Activated T-helper 17 cell treated with anti-CD3 and anti-CD28 coated beads, Interleukin-2, amount 50 U/mL, for 72 hours (primary cell): ENCODE data around the gene C11orf58. TPM values are rescaled to one million over a fixed set of nuclear protein-coding genes. Genes with fewer than 3 reads are reported as not detected.
A peak's percentile ranks its signal among the peaks of the same experiment; 100 is the strongest.

ENCODE experiments used
- ATAC-seq: fragments of 150-1000 bp; cut with Tn5 transposase; replicated peaks from 2 replicates; pipeline ENCODE4 v1.10.0; 2021; ENCODE audit warnings: mild to moderate bottlenecking, moderate library complexity
- H3K27ac Mint-ChIP-seq: one replicate; pipeline ENCODE4 v1.8.0; 2022; ENCODE audit warnings: mixed read lengths
- H3K27me3 Mint-ChIP-seq: one replicate; pipeline ENCODE4 v1.8.0; 2022; ENCODE audit warnings: mixed read lengths
- H3K36me3 Mint-ChIP-seq: one replicate; pipeline ENCODE4 v1.8.0; 2022; ENCODE audit warnings: low read depth, mild to moderate bottlenecking, mixed read lengths
- H3K4me1 Mint-ChIP-seq: one replicate; pipeline ENCODE4 v1.8.0; 2022; ENCODE audit warnings: mixed read lengths
- H3K4me3 Mint-ChIP-seq: one replicate; pipeline ENCODE4 v1.8.0; 2022; ENCODE audit warnings: mild to moderate bottlenecking, mixed read lengths
- H3K9me3 Mint-ChIP-seq: one replicate; pipeline ENCODE4 v1.8.0; 2022; ENCODE audit warnings: mixed read lengths
- total RNA-seq, 2 donors: library from RNA; stranded (reverse); gene quantifications; one replicate each; pipeline ENCODE4 v1.2.3, GENCODE V29; 2022

The C11orf58 gene
- total RNA-seq, 2 donors from 2014 or later, result 122 to 126 TPM

DNA sequence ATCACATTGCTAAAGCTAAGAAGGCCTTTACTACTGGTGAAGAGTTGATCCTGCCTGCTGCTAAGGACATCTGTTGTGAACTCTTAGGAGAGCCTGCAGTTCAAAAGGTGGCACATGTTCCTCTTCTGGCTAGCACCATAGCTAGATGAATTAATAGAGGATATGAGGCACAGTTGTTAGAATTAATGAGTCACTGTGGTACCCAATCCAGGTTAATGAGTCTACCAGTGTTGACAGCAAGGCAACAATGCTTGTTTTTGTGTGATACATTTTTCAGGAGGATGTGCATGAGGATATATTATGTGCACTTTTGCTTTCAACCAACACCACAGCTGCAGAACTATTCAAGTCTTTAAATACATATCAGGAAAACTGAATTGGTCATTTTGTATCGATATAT, 12.0 kb downstream of the C11orf58 start:
- Mint-ChIP-seq H3K27me3 (no peaks in the 10 kb centered on the region), H3K27ac (peak overlapping the region; percentile 67), H3K36me3 (peaks cover 100% of the 10 kb centered on the region), H3K4me1 (peaks cover 26% of the 10 kb centered on the region), H3K4me3 (no peak overlapping the region), H3K9me3 (no peaks in the 10 kb centered on the region)
- peak; percentile 73 for ATAC-seq

DNA sequence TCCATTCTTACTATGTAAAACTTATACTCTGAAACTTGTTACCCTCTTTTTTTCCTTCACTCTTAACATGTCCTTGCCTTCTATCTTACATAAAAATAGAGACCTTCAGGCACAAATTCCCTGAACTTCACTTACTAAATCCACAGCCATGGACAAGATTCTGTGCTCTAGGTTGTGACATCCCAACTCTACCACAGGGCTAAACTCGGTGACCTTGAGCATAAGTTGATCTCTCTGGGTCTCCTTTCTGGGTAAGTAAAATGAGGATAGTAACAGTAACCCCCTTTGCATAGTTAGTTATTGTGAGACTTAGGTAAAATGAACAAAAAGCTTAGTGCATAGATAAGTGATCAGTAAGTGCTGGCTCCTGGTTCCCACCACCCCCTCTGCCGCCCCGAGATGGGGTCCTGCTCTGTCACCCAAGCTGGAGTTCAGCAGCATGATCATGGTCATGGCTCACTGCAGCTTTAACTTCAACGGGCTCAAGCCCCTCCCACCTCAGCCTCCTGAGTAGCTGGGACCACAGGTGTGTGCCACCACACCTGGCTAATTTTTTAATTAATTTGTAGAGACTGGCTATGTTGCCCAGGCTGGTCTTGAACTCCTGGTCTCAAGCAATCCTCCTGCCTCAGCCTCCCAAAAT, 20.1 kb downstream of the C11orf58 start:
- Mint-ChIP-seq H3K9me3 (no peaks in the 10 kb centered on the region), H3K36me3 (peaks cover 58% of the 10 kb centered on the region), H3K27me3 (no peaks in the 10 kb centered on the region), H3K4me3 (no peak overlapping the region), H3K27ac (no peak overlapping the region), H3K4me1 (peaks cover 14% of the 10 kb centered on the region)
- peak; percentile 3 for ATAC-seq

DNA sequence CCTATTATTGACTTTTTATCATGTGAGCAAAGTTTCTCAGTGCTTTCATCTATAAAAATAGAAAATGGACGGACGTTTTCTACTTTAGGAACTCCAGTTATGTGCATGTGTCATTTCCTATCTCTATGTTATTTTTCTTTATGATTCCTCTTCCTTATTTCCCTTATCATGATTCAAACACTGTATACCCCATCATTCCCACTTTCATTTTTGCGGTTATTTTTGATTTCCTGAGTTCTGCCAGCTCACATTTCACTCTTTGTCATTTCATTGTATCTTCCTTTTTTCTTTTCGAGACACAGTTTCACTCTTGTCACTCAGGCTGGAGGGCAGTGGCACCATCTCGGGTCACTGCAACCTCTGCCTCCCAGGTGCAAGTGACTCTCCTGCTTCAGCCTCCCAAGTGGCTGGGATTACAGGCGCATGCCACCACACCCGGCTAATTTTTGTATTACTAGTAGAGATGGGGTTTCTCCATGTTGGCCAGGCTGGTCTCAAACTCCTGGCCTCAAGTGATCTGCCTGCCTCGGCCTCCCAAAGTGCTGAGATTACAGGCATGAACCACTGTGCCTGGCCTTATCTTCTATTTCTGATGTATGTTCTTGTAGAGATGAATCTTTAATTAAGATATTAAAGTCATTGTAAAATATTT, 21.5 kb downstream of the C11orf58 start:
- Mint-ChIP-seq H3K4me3 (peak overlapping the region; percentile 8), H3K27me3 (no peaks in the 10 kb centered on the region), H3K36me3 (peaks cover 43% of the 10 kb centered on the region), H3K9me3 (no peaks in the 10 kb centered on the region), H3K4me1 (peaks cover 14% of the 10 kb centered on the region), H3K27ac (peak overlapping the region; percentile 22)
- ATAC-seq, result peak; percentile 65

DNA sequence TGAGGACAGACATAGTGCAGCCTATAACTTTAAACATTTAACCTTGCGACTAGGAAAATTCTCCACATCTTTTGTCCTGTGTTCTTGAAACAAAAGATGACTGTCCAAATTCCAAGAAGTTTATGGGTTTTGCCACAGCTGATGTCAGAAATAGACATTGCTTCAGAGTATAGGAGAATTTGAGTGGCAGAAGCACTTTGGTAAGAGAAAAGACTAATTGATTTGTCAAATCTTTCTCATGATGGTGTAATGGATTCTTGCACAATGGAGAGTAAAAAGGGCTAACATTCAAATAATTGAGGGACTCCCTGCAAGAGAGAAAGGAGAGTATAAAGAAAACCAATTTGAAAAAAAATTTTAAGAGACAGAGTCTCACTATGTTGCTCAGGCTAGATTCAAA, 25.3 kb downstream of the C11orf58 start:
- no peak overlapping the region for H3K27ac Mint-ChIP-seq
- no peak for ATAC-seq
- no peaks in the 10 kb centered on the region for H3K9me3 Mint-ChIP-seq
- H3K36me3 Mint-ChIP-seq, result peaks cover 6% of the 10 kb centered on the region
- no peaks in the 10 kb centered on the region for H3K27me3 Mint-ChIP-seq
- H3K4me3 Mint-ChIP-seq, result no peak overlapping the region
- H3K4me1 Mint-ChIP-seq, result peaks cover 13% of the 10 kb centered on the region

DNA sequence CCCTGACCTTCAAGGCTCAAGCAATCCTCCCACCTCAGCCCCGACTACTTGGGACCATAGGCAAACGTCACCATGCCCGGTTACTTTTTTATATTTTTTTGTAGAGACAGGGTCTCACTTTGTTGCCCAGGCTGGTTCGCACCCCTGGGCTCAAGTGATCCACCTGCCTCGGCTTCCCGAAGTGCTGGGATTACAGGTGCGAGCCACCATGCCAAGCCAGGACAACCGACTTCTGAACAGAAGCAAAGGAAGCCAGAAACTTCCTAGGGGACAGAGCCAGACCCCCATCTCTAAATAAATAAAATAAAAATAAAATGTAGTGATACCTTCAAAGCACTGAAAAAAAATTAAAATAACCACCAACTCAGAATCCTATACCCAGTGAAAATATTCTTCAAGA, 26.4 kb downstream of the C11orf58 start:
- Mint-ChIP-seq H3K27me3 (no peaks in the 10 kb centered on the region), H3K36me3 (no peaks in the 10 kb centered on the region), H3K4me1 (peaks cover 3% of the 10 kb centered on the region), H3K9me3 (no peaks in the 10 kb centered on the region), H3K27ac (no peak overlapping the region), H3K4me3 (no peak overlapping the region)
- no peak for ATAC-seq

DNA sequence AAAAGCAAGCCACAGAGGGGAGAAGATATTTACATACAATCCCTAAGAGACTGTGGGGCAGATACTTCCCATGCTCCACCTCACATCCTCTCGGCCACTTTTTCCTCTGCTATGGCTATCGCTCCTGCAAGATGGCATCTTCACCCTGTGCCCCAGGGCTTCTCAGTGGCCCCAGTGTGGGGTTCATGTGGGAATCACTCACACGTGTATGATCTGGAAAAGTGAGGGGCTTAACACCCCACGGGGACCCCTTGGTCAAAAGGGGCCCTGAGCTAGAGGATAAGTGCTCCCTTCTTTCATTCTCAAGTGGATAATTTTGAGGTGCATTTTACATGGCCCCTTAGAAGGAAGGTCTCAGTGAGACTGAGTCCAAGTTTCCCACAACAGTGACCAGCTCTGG, 28.7 kb downstream of the C11orf58 start:
- H3K4me3 Mint-ChIP-seq, result no peak overlapping the region
- H3K9me3 Mint-ChIP-seq, result no peaks in the 10 kb centered on the region
- no peaks in the 10 kb centered on the region for H3K4me1 Mint-ChIP-seq
- no peaks in the 10 kb centered on the region for H3K27me3 Mint-ChIP-seq
- no peak for ATAC-seq
- H3K27ac Mint-ChIP-seq, result no peak overlapping the region
- H3K36me3 Mint-ChIP-seq, result no peaks in the 10 kb centered on the region

DNA sequence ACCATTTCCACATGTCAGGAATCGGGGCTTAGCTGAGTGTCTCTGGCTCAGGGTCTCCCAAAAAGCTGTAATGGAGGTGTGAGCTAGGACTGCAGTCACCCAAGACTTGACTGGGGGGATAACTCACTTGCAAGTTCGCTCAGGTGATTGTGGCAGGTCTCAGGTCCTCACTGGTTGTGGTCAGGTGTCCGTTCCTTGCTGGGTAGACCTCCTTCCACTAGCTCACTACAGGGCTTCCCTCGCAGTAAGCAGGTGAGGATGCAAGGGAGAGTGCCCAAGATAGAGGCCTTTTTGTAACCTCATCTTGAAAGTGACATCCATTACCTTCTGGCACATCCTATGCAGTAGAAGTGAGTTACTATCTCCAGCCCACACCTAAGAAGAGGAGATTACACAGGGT, 29.5 kb downstream of the C11orf58 start:
- H3K9me3 Mint-ChIP-seq, result no peaks in the 10 kb centered on the region
- no peak for ATAC-seq
- H3K4me3 Mint-ChIP-seq, result no peak overlapping the region
- no peaks in the 10 kb centered on the region for H3K36me3 Mint-ChIP-seq
- no peaks in the 10 kb centered on the region for H3K27me3 Mint-ChIP-seq
- no peaks in the 10 kb centered on the region for H3K4me1 Mint-ChIP-seq
- H3K27ac Mint-ChIP-seq, result no peak overlapping the region

DNA sequence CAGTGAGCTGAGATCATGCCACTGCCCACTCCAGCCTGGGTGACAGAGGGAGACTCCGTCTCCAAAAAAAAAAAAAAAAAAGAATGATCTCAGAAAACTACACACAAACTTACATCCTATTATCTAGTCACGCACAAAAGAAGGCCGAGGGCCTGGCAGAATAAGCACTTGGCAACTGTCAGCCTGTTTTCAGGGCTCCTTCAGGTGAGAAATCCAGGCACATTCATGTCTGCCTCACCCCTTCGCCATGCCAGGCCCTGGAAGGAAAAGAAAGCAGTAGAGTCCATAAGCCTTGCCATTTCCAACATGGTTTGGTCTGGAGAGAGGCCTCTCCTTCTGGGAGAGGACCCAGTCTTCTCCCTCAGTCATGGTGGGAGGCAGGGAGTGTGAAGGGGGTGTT, 30.9 kb downstream of the C11orf58 start:
- Mint-ChIP-seq H3K27ac (no peak overlapping the region), H3K9me3 (no peaks in the 10 kb centered on the region), H3K36me3 (no peaks in the 10 kb centered on the region), H3K4me1 (no peaks in the 10 kb centered on the region), H3K27me3 (no peaks in the 10 kb centered on the region), H3K4me3 (no peak overlapping the region)
- ATAC-seq, result no peak

DNA sequence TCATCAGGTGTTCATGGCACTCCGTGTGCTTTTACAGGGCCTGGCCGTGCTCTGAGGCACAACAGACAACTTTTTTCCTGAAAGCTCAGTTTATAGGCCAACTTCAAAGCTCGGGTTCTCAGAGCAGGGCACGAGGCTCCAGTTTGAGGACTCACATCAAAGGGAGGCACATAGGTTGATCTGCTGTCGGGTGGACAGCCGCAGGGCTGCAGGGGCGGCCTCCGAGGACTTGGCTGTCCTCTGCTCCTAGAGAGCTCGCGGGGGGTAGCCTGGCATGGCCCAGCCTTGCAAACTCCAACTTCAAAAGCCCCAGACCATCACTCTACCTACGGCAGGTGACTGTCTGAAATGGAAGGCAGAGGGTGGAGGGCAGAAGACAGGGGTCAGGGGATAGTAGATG, 31.6 kb downstream of the C11orf58 start:
- H3K4me3 Mint-ChIP-seq, result no peak overlapping the region
- no peaks in the 10 kb centered on the region for H3K4me1 Mint-ChIP-seq
- no peaks in the 10 kb centered on the region for H3K9me3 Mint-ChIP-seq
- H3K27ac Mint-ChIP-seq, result no peak overlapping the region
- H3K36me3 Mint-ChIP-seq, result no peaks in the 10 kb centered on the region
- ATAC-seq, result no peak
- no peaks in the 10 kb centered on the region for H3K27me3 Mint-ChIP-seq

DNA sequence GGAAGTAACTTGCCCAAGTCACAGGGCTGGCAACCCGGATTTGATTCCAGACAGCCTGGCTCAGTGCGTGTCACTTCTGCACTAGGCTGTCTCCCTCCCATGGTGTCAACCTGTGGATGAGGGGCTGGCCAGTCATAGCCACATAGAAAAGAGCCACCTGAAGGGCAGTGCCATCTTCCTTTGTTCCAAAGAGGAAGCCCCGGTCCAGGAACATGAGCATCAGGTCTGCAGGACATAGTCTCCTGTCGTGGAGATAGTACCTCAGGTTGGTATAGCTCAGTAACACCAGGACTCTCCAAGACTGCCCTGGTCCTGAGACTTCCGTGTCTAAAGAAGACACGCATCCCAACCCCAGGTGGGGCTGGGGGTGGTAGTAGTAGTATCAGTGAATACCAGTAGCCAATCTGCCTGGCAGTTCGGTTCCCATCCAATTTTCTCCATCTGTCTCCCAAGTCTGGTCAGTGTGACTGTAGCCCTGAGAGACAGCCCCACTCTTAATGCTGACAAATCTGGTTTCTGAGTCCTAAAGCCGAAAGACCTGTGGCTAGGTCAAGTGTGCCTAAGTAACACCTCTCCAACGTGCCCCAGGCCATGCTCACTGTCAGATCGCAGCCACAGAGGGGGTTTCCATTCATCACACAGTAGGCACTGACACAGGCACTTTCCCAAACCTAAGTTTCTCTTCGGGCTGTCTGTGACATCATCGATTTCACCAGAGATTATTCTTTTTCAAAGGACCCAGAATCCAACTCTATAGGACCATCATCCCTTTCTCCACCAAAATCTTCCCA, 33.1 kb downstream of the C11orf58 start:
- no peaks in the 10 kb centered on the region for H3K9me3 Mint-ChIP-seq
- no peaks in the 10 kb centered on the region for H3K36me3 Mint-ChIP-seq
- H3K27ac Mint-ChIP-seq, result no peak overlapping the region
- peak; percentile 77 for ATAC-seq
- H3K4me3 Mint-ChIP-seq, result no peak overlapping the region
- no peaks in the 10 kb centered on the region for H3K4me1 Mint-ChIP-seq
- H3K27me3 Mint-ChIP-seq, result no peaks in the 10 kb centered on the region

DNA sequence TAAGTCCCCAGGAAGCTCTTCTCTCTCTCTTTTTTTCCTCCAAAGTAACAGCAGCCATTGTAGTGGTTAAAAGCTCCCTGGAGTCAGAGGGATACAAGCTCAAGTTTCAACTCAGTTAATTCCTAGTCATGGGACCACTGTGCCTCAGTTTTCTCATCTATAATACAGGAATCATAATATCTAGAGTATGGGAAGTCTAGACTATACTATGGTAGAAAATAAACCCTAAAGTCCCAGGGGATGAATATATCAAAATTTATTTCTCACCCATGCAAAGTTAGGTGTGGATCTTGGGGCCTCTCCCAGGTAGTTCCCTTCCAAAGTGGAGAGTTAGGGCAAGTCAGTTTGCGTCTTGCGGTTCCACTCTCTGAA, 33.7 kb downstream of the C11orf58 start:
- Mint-ChIP-seq H3K36me3 (no peaks in the 10 kb centered on the region), H3K9me3 (no peaks in the 10 kb centered on the region), H3K4me3 (no peak overlapping the region), H3K4me1 (no peaks in the 10 kb centered on the region), H3K27me3 (no peaks in the 10 kb centered on the region), H3K27ac (no peak overlapping the region)
- ATAC-seq, result no peak

DNA sequence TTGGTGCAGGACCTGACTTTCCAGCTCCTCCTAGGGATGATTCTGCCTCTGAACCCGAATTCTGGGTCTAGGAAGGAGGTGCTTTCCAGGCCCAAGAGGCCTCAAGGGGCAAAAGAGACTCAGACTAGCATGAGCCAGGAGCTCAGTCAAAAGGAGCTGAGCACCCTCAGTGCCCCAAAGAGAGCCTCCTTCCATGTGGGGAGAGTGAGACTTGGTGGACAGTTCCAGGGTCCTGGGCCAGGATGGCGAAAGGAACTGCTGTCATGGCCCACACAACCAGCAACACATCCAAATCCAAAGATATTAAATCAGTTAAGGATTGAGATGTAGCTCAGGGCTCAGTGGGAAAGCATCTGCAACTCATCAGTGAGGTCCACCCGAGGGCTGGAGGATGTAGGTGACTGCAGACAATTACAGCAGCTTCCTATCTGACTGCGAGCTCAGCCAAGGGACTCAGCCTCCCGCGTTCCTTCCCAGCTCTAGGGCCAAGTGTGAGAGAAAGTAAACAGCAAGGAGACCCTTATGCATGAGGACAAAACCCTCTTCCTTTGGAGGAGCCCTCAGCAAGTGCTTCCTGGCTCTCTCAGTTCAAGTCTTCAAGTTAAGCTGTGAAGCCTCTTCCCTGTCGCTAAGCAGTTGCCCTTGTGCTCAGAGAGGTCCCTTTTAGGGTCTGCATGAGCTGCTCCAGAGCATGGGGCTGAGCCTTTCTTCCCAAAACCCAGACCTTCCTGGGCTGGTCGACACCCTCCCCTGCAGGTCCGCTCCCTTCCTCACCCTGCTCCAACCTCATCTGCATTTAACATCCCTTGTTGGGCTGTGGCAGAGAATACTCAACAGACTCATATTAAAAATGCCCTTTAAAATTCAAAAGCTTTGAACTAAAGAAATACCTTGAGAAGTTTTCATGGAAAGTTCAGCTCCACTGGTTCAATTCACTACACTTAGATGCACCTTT, 35.8 kb downstream of the C11orf58 start:
- no peak overlapping the region for H3K27ac Mint-ChIP-seq
- H3K9me3 Mint-ChIP-seq, result no peaks in the 10 kb centered on the region
- no peaks in the 10 kb centered on the region for H3K4me1 Mint-ChIP-seq
- H3K36me3 Mint-ChIP-seq, result no peaks in the 10 kb centered on the region
- no peak for ATAC-seq
- H3K27me3 Mint-ChIP-seq, result no peaks in the 10 kb centered on the region
- no peak overlapping the region for H3K4me3 Mint-ChIP-seq

DNA sequence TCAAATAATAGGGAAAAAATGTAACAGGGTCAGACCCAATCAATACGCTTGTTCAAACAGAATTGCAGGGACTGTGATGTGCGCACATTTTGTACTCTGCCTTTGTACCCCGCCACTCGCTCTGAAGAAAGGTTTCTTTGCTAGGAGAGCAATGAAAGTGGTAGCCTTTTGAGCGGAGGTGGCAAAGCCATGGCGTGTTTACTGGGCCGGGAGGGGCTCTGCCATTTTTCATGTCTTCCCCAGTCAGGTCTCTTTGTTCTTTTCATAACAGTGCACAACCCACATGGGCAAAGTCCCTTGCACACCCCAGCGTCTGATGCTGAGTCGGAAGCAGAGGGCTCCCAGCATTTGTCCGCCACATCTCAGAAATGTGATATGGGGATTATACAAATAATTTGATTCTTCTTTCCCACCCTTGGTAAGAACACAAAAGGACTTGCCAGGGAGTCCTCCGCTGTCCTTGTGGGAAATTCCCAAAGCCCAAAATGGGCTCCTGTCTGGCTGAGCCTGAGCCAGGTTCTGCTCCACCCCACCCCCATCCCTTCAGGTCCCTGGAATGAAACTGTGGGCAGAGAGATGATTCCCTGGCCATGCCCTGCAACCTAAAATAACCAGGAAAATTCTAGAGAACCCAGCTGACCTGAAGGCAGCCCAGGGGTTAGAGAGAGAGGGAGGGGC, 36.6 kb downstream of the C11orf58 start:
- no peaks in the 10 kb centered on the region for H3K4me1 Mint-ChIP-seq
- no peaks in the 10 kb centered on the region for H3K9me3 Mint-ChIP-seq
- no peak overlapping the region for H3K27ac Mint-ChIP-seq
- no peaks in the 10 kb centered on the region for H3K27me3 Mint-ChIP-seq
- H3K4me3 Mint-ChIP-seq, result no peak overlapping the region
- H3K36me3 Mint-ChIP-seq, result no peaks in the 10 kb centered on the region
- no peak for ATAC-seq
